Endothelial cell of umbilical vein (primary cell): Measurements from ENCODE around the gene EPB42. TPM values are rescaled to one million over a fixed set of nuclear protein-coding genes. Genes with fewer than 3 reads are reported as not detected.

ENCODE experiments used
- BruUV-seq: library from RNA; stranded (reverse); fragments of 400-500 nt; replicated peaks from 2 replicates; lab custom pipeline; 2021; lab: Mats Ljungman, UMichigan
- CTCF ChIA-PET: fragments of 300-600, 350-600 bp; sonication (Branson Sonifier 250); formaldehyde crosslinking; loops from one replicate; lab custom pipeline; 2021; ENCODE audit warnings: antibody characterized with exemption, inconsistent platforms; lab: Charles Lee
- POLR2A ChIA-PET: fragments of 300-600, 350-600 bp; sonication (Branson Sonifier 250); formaldehyde crosslinking; loops from one replicate; lab custom pipeline; 2021; ENCODE audit warnings: antibody characterized with exemption, inconsistent platforms; lab: Charles Lee
- DNase-seq: peaks from one replicate; pipeline ENCODE4 v3.0.0-alpha.2; 2011; ENCODE audit warnings: low read depth, low spot score
- FAIRE-seq: peaks from 2 replicates; lab custom pipeline; 2011; peaks lifted over from hg19 to GRCh38; lab: Jason Lieb, UNC
- H2AFZ ChIP-seq: 2 replicates; pipeline ENCODE4 v1.6.0; 2012; ENCODE audit warnings: low read depth, low read length, control low read depth, inconsistent platforms
- H3K27ac ChIP-seq: 2 replicates; pipeline ENCODE4 v1.5.1; 2011; ENCODE audit warnings: low read depth, mild to moderate bottlenecking, control low read depth, low read length, moderate library complexity; ENCODE audit not compliant: insufficient read depth
- H3K27me3 ChIP-seq, 2 experiments: 2 replicates each; pipeline versions ENCODE4 v1.6.0 to v1.6.1; 2011; ENCODE audit warnings: low read length in 2 of 2, mixed read lengths in 1 of 2; ENCODE audit not compliant: control insufficient read depth in 2 of 2, insufficient read depth in 2 of 2
- H3K36me3 ChIP-seq, 2 experiments: 2 replicates in 1 of 2; 3 replicates in 1 of 2; pipeline ENCODE4 v1.5.1; 2011; ENCODE audit warnings: low read length in 2 of 2, mild to moderate bottlenecking in 1 of 2, moderate library complexity in 1 of 2; ENCODE audit not compliant: control insufficient read depth in 2 of 2, insufficient read depth in 2 of 2; ENCODE audit errors: extremely low read depth in 1 of 2
- H3K4me1 ChIP-seq: 3 replicates; pipeline ENCODE4 v1.5.1; 2011; ENCODE audit warnings: mild to moderate bottlenecking, low read length; ENCODE audit not compliant: control insufficient read depth, insufficient read depth; ENCODE audit errors: extremely low read depth
- H3K4me2 ChIP-seq: 2 replicates; pipeline ENCODE4 v1.6.1; 2011; ENCODE audit warnings: low read length, control low read depth, mixed read lengths; ENCODE audit not compliant: insufficient read depth
- H3K4me3 ChIP-seq, 3 experiments: fragments of 200-600 bp in 1 of 3; sonication (generic), shearing (Covaris generic) in 1 of 3; replicated peaks in 1 of 3; 2 replicates each; pipeline ENCODE4 v1.5.1; 2011 to 2016; ENCODE audit warnings: control low read depth in 3 of 3, low read length in 3 of 3, mild to moderate bottlenecking in 2 of 3, inconsistent platforms in 1 of 3, low read depth in 1 of 3, moderate library complexity in 1 of 3; ENCODE audit not compliant: insufficient read depth in 1 of 3
- H3K79me2 ChIP-seq: 2 replicates; pipeline ENCODE4 v1.6.0; 2012; ENCODE audit warnings: low read length, inconsistent platforms; ENCODE audit not compliant: control insufficient read depth, insufficient read depth
- H3K9ac ChIP-seq: replicated peaks from 2 replicates; pipeline ENCODE3; 2011; ENCODE audit warnings: low read length, control low read depth; ENCODE audit not compliant: insufficient read depth; ENCODE audit errors: extremely low read depth
- H3K9me1 ChIP-seq: replicated peaks from 3 replicates; pipeline ENCODE4 v1.6.0; 2011; ENCODE audit warnings: mild to moderate bottlenecking, low read length; ENCODE audit not compliant: control insufficient read depth, insufficient read depth; ENCODE audit errors: extremely low read depth
- H3K9me3 ChIP-seq: replicated peaks from 2 replicates; pipeline ENCODE4 v1.5.1; 2012; ENCODE audit warnings: low read length, inconsistent platforms; ENCODE audit not compliant: control insufficient read depth, insufficient read depth
- H4K20me1 ChIP-seq: replicated peaks from 2 replicates; pipeline ENCODE3; 2011; ENCODE audit warnings: mild to moderate bottlenecking, low read length; ENCODE audit not compliant: control insufficient read depth, insufficient read depth; ENCODE audit errors: extremely low read depth
- CTCF ChIP-seq, 2 donors: IDR thresholded peaks; 1 replicate in 1 of 2; 2 replicates in 1 of 2; pipeline ENCODE4 v1.5.1; 2011; ENCODE audit warnings: low read length in 2 of 2, mild to moderate bottlenecking in 2 of 2, moderate library complexity in 2 of 2, control low read depth in 1 of 2, inconsistent platforms in 1 of 2, low read depth in 1 of 2; ENCODE audit not compliant: insufficient read depth in 1 of 2; ENCODE audit errors: extremely low read depth in 1 of 2
- EZH2 ChIP-seq: IDR thresholded peaks from 2 replicates; pipeline ENCODE4 v1.6.1; 2012; ENCODE audit warnings: borderline replicate concordance, low read depth, mild to moderate bottlenecking, moderate library complexity, low read length, inconsistent platforms; ENCODE audit not compliant: severe bottlenecking
- FOS ChIP-seq: IDR thresholded peaks from 2 replicates; pipeline ENCODE4 v1.6.1; 2011; ENCODE audit warnings: mild to moderate bottlenecking, low read length, moderate library complexity, borderline replicate concordance; ENCODE audit not compliant: insufficient read depth
- GATA2 ChIP-seq: IDR thresholded peaks from 2 replicates; pipeline ENCODE4 v1.7.0; 2011; ENCODE audit warnings: low read depth, mild to moderate bottlenecking, moderate library complexity, mixed read lengths, low read length; ENCODE audit not compliant: insufficient read length, insufficient read depth
- JUN ChIP-seq: IDR thresholded peaks from 2 replicates; pipeline ENCODE4 v1.6.1; 2011; ENCODE audit warnings: borderline replicate concordance, low read depth; ENCODE audit not compliant: insufficient read length, insufficient read depth
- MAX ChIP-seq: IDR thresholded peaks from 2 replicates; pipeline ENCODE4 v1.6.1; 2011; ENCODE audit not compliant: insufficient read depth, insufficient read length
- MYC ChIP-seq: IDR thresholded peaks from one replicate; pipeline ENCODE4 v1.6.1; 2011; ENCODE audit warnings: mild to moderate bottlenecking, low read depth, low read length
- POLR2A ChIP-seq: IDR thresholded peaks from 2 replicates; pipeline ENCODE4 v1.6.1; 2012; ENCODE audit warnings: low read depth, mild to moderate bottlenecking, control low read depth, low read length
- POLR2AphosphoS5 ChIP-seq: IDR thresholded peaks from 2 replicates; pipeline ENCODE4 v1.6.1; 2012; ENCODE audit warnings: low read depth, mild to moderate bottlenecking, control low read depth, low read length, moderate library complexity; ENCODE audit not compliant: insufficient read depth
- dilution Hi-C: fragments of 300-500 bp; cut with MboI; formaldehyde crosslinking; loops from one replicate; pipeline ENCODE4 v1.15.0; 2019; ENCODE audit warnings: low sequenced_read_pairs; ENCODE audit not compliant: extremely low pct_ligation_motif_present
- intact Hi-C: fragments of 100-400 bp; cut with micrococcal nuclease; formaldehyde crosslinking; loops from one replicate; pipeline ENCODE4 v1.10.0; 2022
- polyA plus RNA-seq, 4 experiments: library from polyadenylated mRNA; depleted of rRNA in 3 of 4; stranded (reverse) in 3 of 4; unstranded in 1 of 4; fragments of >200 nt; gene quantifications; 2 replicates each; pipeline versions ENCODE4 v1.2.1 to v1.2.3, GENCODE V29; 2011 to 2012; ENCODE audit warnings: missing spikeins in 1 of 4
- total RNA-seq: library from RNA; stranded (reverse); gene quantifications from 2 replicates; pipeline ENCODE4 v1.2.3, GENCODE V29; 2021

The EPB42 gene
- total and polyA plus RNA-seq, 2 donors (not counting 3 experiments of a cell fraction or from before 2014, with no cell fraction given): not detected

GRCh38 chr15:43210172-43210745, 10.6 kb downstream of the EPB42 start:
- Histone ChIP-seq H3K9me3 (no peaks in the 10 kb centered on the region), H3K4me1 (no peaks in the 10 kb centered on the region), H2AFZ (no peak overlapping the region), H3K4me2 (no peak overlapping the region), H3K36me3 (no peaks in the 10 kb centered on the region), H4K20me1 (no peaks in the 10 kb centered on the region), H3K4me3 (no peak overlapping the region), H3K9me1 (no peaks in the 10 kb centered on the region), H3K79me2 (no peaks in the 10 kb centered on the region), H3K27ac (no peak overlapping the region), H3K9ac (no peak overlapping the region), H3K27me3 (peaks cover 9 to 23% of the 10 kb centered on the region in 2 experiments)
- no peak for FAIRE-seq
- dilution Hi-C loops (no loop called here), intact Hi-C loops (no loop called here)
- DNase-seq: no peak
- BruUV-seq: no TSS peak
- TF ChIP-seq POLR2A (no peak), GATA2 (no peak), CTCF (IDR thresholded peaks at IDR 0.05; ENCODE audit: extremely low read depth in 1 of 2, insufficient read depth in 1 of 2, low read depth in 1 of 2, low read length in 2 of 2) (no peak), MAX (no peak), POLR2AphosphoS5 (no peak), JUN (no peak), FOS (no peak), EZH2 (no peak), MYC (no peak)
- POLR2A ChIA-PET: no interaction called here
- CTCF ChIA-PET: interaction anchor here (2.4 to 3.0 kb wide), 2 partner anchors 15 to 75 kb away, joined by 9 to 40 read pairs; no protein-coding TSS in a partner anchor
